IMR-90 (cell line): ENCODE measurements around the gene PAFAH1B2. TPM values are rescaled to one million over a fixed set of nuclear protein-coding genes. Genes with fewer than 3 reads are reported as not detected.

ENCODE experiments used
- ATAC-seq: fragments of 200-7000 bp; cut with Tn5 transposase; 2 replicates; pipeline ENCODE4 v1.9.1; 2020; ENCODE audit warnings: low read depth, mild to moderate bottlenecking, moderate library complexity
- BruUV-seq: library from RNA; stranded (reverse); fragments of 400-500 nt; replicated peaks from 2 replicates; lab custom pipeline; 2021; lab: Mats Ljungman, UMichigan
- CTCF ChIA-PET: fragments of 300-600 bp; formaldehyde crosslinking; extraction: SDS; loops from one replicate; lab custom pipeline; 2021; ENCODE audit warnings: antibody characterized with exemption; lab: Yijun Ruan, JAX
- POLR2A ChIA-PET: fragments of 300-600 bp; sonication (Branson Sonifier 250); formaldehyde crosslinking; loops from one replicate; lab custom pipeline; 2022; ENCODE audit warnings: antibody characterized with exemption; ENCODE audit not compliant: unreplicated experiment; lab: Charles Lee
- DNase-seq: peaks from one replicate; pipeline ENCODE4 v3.0.0; 2013
- H2AFZ ChIP-seq: replicated peaks from 2 replicates; pipeline ENCODE3; 2013; ENCODE audit warnings: low read length, mild to moderate bottlenecking; ENCODE audit not compliant: poor library complexity
- H2AK5ac ChIP-seq: 2 replicates; pipeline ENCODE4 v1.6.1; 2013; ENCODE audit warnings: low read depth, low read length, inconsistent platforms
- H2AK9ac ChIP-seq: replicated peaks from 2 replicates; pipeline ENCODE3; 2013; ENCODE audit warnings: mild to moderate bottlenecking, low read depth, low read length, moderate library complexity; ENCODE audit not compliant: poor library complexity
- H2BK120ac ChIP-seq: 2 replicates; pipeline ENCODE4 v1.6.1; 2013; ENCODE audit warnings: low read depth, low read length, inconsistent platforms
- H2BK15ac ChIP-seq: 3 replicates; pipeline ENCODE4 v1.6.1; 2013; ENCODE audit warnings: low read depth, low read length, inconsistent platforms
- H2BK20ac ChIP-seq: 2 replicates; pipeline ENCODE4 v1.6.1; 2013; ENCODE audit warnings: low read depth, mild to moderate bottlenecking, inconsistent platforms, low read length, moderate library complexity
- H2BK5ac ChIP-seq: 2 replicates; pipeline ENCODE4 v1.6.1; 2013; ENCODE audit warnings: mild to moderate bottlenecking, low read depth, low read length, inconsistent platforms; ENCODE audit not compliant: poor library complexity, severe bottlenecking
- H3K14ac ChIP-seq: replicated peaks from 2 replicates; pipeline ENCODE4 v1.6.1; 2013; ENCODE audit warnings: low read depth, low read length, inconsistent platforms
- H3K18ac ChIP-seq: 2 replicates; pipeline ENCODE4 v1.6.1; 2013; ENCODE audit warnings: low read depth, low read length, control low read depth
- H3K23ac ChIP-seq: 2 replicates; pipeline ENCODE4 v1.6.1; 2013; ENCODE audit warnings: low read depth, low read length, inconsistent platforms
- H3K27ac ChIP-seq: 2 replicates; pipeline ENCODE4 v1.5.1; 2013; ENCODE audit warnings: mild to moderate bottlenecking, control low read depth, low read length; ENCODE audit not compliant: insufficient read depth
- H3K27me3 ChIP-seq: 2 replicates; pipeline ENCODE4 v1.6.1; 2013; ENCODE audit warnings: low read length; ENCODE audit not compliant: control insufficient read depth, insufficient read depth
- H3K36me3 ChIP-seq: 2 replicates; pipeline ENCODE4 v1.6.1; 2013; ENCODE audit warnings: low read length, mixed read lengths; ENCODE audit not compliant: control insufficient read depth, insufficient read depth
- H3K4ac ChIP-seq: 2 replicates; pipeline ENCODE4 v1.6.1; 2013; ENCODE audit warnings: low read depth, low read length, inconsistent platforms
- H3K4me1 ChIP-seq: 2 replicates; pipeline ENCODE4 v1.6.1; 2013; ENCODE audit warnings: low read length, mixed read lengths; ENCODE audit not compliant: control insufficient read depth, insufficient read depth
- H3K4me2 ChIP-seq: 2 replicates; pipeline ENCODE4 v1.6.1; 2013; ENCODE audit warnings: low read depth, mild to moderate bottlenecking, control low read depth, low read length, moderate library complexity
- H3K4me3 ChIP-seq: 2 replicates; pipeline ENCODE4 v1.5.1; 2013; ENCODE audit warnings: low read depth, mild to moderate bottlenecking, control low read depth, low read length, moderate library complexity; ENCODE audit not compliant: insufficient read depth
- H3K56ac ChIP-seq: 2 replicates; pipeline ENCODE4 v1.6.1; 2013; ENCODE audit warnings: low read length, inconsistent platforms; ENCODE audit not compliant: insufficient read depth; ENCODE audit errors: extremely low read depth
- H3K79me1 ChIP-seq, 2 experiments: 2 replicates each; pipeline ENCODE4 v1.6.1; 2013; ENCODE audit warnings: low read length in 2 of 2, inconsistent platforms in 1 of 2, low read depth in 1 of 2
- H3K9ac ChIP-seq: 2 replicates; pipeline ENCODE4 v1.6.1; 2013; ENCODE audit warnings: low read depth, low read length, control low read depth
- H3K9me1 ChIP-seq: 2 replicates; pipeline ENCODE4 v1.6.1; 2013; ENCODE audit warnings: low read length, inconsistent platforms; ENCODE audit not compliant: insufficient read depth
- H3K9me3 ChIP-seq: 2 replicates; pipeline ENCODE4 v1.6.1; 2013; ENCODE audit warnings: low read length; ENCODE audit not compliant: control insufficient read depth, insufficient read depth
- H4K20me1 ChIP-seq: 2 replicates; pipeline ENCODE4 v1.6.1; 2013; ENCODE audit warnings: low read length, inconsistent platforms; ENCODE audit not compliant: insufficient read depth
- H4K5ac ChIP-seq: 2 replicates; pipeline ENCODE4 v1.6.1; 2013; ENCODE audit warnings: mild to moderate bottlenecking, low read depth, low read length, control low read depth
- H4K8ac ChIP-seq, 2 experiments: 2 replicates each; pipeline ENCODE4 v1.6.1; 2013; ENCODE audit warnings: low read depth in 2 of 2, low read length in 2 of 2, control low read depth in 1 of 2, inconsistent platforms in 1 of 2
- H4K91ac ChIP-seq: 2 replicates; pipeline ENCODE4 v1.6.1; 2013; ENCODE audit warnings: low read depth, low read length, inconsistent platforms; ENCODE audit not compliant: insufficient read depth
- BHLHE40 ChIP-seq: fragments of 150-350 bp; IDR thresholded peaks from 2 replicates; pipeline ENCODE4 v1.6.1; 2016; ENCODE audit warnings: mild to moderate bottlenecking, low read depth, low read length
- CEBPB ChIP-seq: IDR thresholded peaks from 2 replicates; pipeline ENCODE4 v1.6.1; 2012; ENCODE audit warnings: low read depth, low read length, improper control_type of control experiment
- CHD1 ChIP-seq: IDR thresholded peaks from 2 replicates; pipeline ENCODE4 v1.6.1; 2012; ENCODE audit warnings: low read depth, low read length, improper control_type of control experiment
- CTCF ChIP-seq: conservative IDR thresholded peaks from 2 replicates; pipeline ENCODE4 v1.5.1; 2012; ENCODE audit warnings: mild to moderate bottlenecking, low read depth, low read length, improper control_type of control experiment
- FOS ChIP-seq: fragments of 150-350 bp; IDR thresholded peaks from 2 replicates; pipeline ENCODE4 v1.6.1; 2016; ENCODE audit warnings: low read depth, low read length
- MAFK ChIP-seq: IDR thresholded peaks from 2 replicates; pipeline ENCODE4 v1.6.1; 2012; ENCODE audit warnings: low read depth, low read length, improper control_type of control experiment
- MAZ ChIP-seq: IDR thresholded peaks from 2 replicates; pipeline ENCODE4 v1.6.1; 2012; ENCODE audit warnings: low read depth, mild to moderate bottlenecking, low read length, improper control_type of control experiment, moderate library complexity, borderline replicate concordance
- MXI1 ChIP-seq: IDR thresholded peaks from 2 replicates; pipeline ENCODE4 v1.6.1; 2012; ENCODE audit warnings: low read depth, mild to moderate bottlenecking, low read length, moderate library complexity, borderline replicate concordance
- NFE2L2 ChIP-seq: fragments of 150-350 bp; IDR thresholded peaks from 2 replicates; pipeline ENCODE4 v1.6.1; 2016; ENCODE audit warnings: low read depth, mild to moderate bottlenecking, low read length
- RAD21 ChIP-seq: IDR thresholded peaks from 2 replicates; pipeline ENCODE4 v1.6.1; 2012; ENCODE audit warnings: low read length, improper control_type of control experiment
- RCOR1 ChIP-seq: IDR thresholded peaks from 2 replicates; pipeline ENCODE4 v1.6.1; 2012; ENCODE audit warnings: mild to moderate bottlenecking, low read length, improper control_type of control experiment; ENCODE audit not compliant: insufficient replicate concordance
- RFX5 ChIP-seq: IDR thresholded peaks from 2 replicates; pipeline ENCODE4 v1.8.0; 2012; ENCODE audit warnings: low read depth, mild to moderate bottlenecking, low read length, moderate library complexity
- SMC3 ChIP-seq: fragments of 150-350 bp; IDR thresholded peaks from 2 replicates; pipeline ENCODE4 v1.6.1; 2016; ENCODE audit warnings: low read depth, mild to moderate bottlenecking, antibody characterized with exemption, low read length, moderate library complexity
- WGBS, 2 experiments: methylation state at CpG; one replicate each; pipeline versions ENCODE4 v1.1.5 to v1.1.7; 2013; ENCODE audit warnings: missing lambda C conversion rate in 2 of 2; ENCODE audit not compliant: insufficient read length in 1 of 2; ENCODE audit errors: extremely low coverage in 2 of 2; 5-methylcytosine and 5-hydroxymethylcytosine counted together
- dilution Hi-C: fragments of 300-500 bp; cut with HindIII; formaldehyde crosslinking; loops from one replicate; pipeline ENCODE4 v1.14.3; 2018; ENCODE audit warnings: low sequenced_read_pairs; ENCODE audit not compliant: unreplicated experiment
- in situ Hi-C: fragments of 300-500 bp; cut with MboI; formaldehyde crosslinking; loops from 3 replicates; pipeline ENCODE4 v1.14.3; 2019; ENCODE audit warnings: low sequenced_read_pairs, inconsistent platforms, mixed read lengths
- intact Hi-C: fragments of 100-400 bp; cut with micrococcal nuclease; formaldehyde crosslinking; loops from 2 replicates; pipeline ENCODE4 v1.10.0; 2022
- polyA plus RNA-seq, 3 experiments: library from polyadenylated mRNA; depleted of rRNA; stranded (reverse); fragments of >200 nt; gene quantifications; 2 replicates each; pipeline ENCODE4 v1.2.3, GENCODE V29; 2012; ENCODE audit warnings: low replicate concordance in 1 of 3
- total RNA-seq: library from RNA; depleted of rRNA; stranded (reverse); fragments of >200 nt; gene quantifications from 2 replicates; pipeline ENCODE4 v1.2.3, GENCODE V29; 2012
- TF ChIP-seq, protein P1 (sequence below): fragments of 150-350 bp; IDR thresholded peaks from 2 replicates; pipeline ENCODE4 v1.6.1; 2017; ENCODE audit warnings: mild to moderate bottlenecking, antibody characterized with exemption, low read length, low read depth
- TF ChIP-seq, protein P2 (sequence below): fragments of 150-350 bp; IDR thresholded peaks from 2 replicates; pipeline ENCODE4 v1.6.1; 2016; ENCODE audit warnings: low read depth, mild to moderate bottlenecking, low read length, moderate library complexity, borderline replicate concordance

Gene PAFAH1B2
- total and polyA plus RNA-seq, 2 of the 4 experiments (the other 2 are of a cell fraction) = 29.8 to 280 TPM

DNA sequence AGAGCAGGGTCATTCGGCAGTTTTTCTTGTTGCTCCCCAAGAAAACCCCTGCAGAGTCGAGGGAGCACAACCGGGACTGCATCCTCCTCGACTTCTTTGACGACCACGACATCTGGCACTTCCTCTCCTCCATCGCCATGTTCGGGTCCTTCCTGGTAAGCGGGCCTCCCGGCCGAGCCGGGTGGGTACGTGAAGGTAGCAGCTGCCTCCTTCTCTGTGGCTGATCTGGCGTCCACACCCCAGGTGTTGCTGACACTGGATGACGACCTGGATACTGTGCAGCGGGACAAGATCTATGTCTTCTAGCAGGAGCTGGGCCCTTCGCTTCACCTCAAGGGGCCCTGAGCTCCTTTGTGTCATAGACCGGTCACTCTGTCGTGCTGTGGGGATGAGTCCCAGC is 51.7 kb downstream of the PAFAH1B2 start:
- in situ Hi-C loops (no loop called here), dilution Hi-C loops (no loop called here), intact Hi-C loops (no loop called here)
- Histone ChIP-seq H2BK120ac (no peak overlapping the region), H4K5ac (no peak overlapping the region), H3K18ac (no peak overlapping the region), H2BK20ac (no peak overlapping the region), H3K27ac (no peak overlapping the region), H3K4me2 (no peak overlapping the region), H4K20me1 (peaks cover 12% of the 10 kb centered on the region), H3K79me1 (peaks cover 10 to 23% of the 10 kb centered on the region in 2 experiments; a peak in 3 of 4 replicates), H2AK5ac (no peak overlapping the region), H3K9me3 (no peaks in the 10 kb centered on the region), H3K56ac (no peak overlapping the region), H3K9me1 (peaks cover 13% of the 10 kb centered on the region), H3K4me1 (peaks cover 13% of the 10 kb centered on the region), H3K27me3 (no peaks in the 10 kb centered on the region), H4K91ac (no peak overlapping the region), H4K8ac (no peak overlapping the region), H2BK5ac (no peak overlapping the region), H3K14ac (no peak overlapping the region), H3K4me3 (no peak overlapping the region), H2BK15ac (no peak overlapping the region), H2AK9ac (no peak overlapping the region), H3K23ac (no peak overlapping the region), H2AFZ (no peak overlapping the region), H3K36me3 (peaks cover 30% of the 10 kb centered on the region), H3K9ac (no peak overlapping the region), H3K4ac (no peak overlapping the region)
- 92% methylated on average over 15 of the region's 19 CpGs; no CpG with 5 or more reads in 1 of the 2 experiments for WGBS, 2 experiments
- TF ChIP-seq NFE2L2 (no peak), FOS (no peak), MXI1 (no peak), CEBPB (no peak), RAD21 (no peak), CTCF (no peak), BHLHE40 (no peak), MAFK (no peak), RFX5 (no peak), CHD1 (no peak), RCOR1 (no peak), MAZ (no peak), SMC3 (no peak)
- TF ChIP-seq, protein P1, sequence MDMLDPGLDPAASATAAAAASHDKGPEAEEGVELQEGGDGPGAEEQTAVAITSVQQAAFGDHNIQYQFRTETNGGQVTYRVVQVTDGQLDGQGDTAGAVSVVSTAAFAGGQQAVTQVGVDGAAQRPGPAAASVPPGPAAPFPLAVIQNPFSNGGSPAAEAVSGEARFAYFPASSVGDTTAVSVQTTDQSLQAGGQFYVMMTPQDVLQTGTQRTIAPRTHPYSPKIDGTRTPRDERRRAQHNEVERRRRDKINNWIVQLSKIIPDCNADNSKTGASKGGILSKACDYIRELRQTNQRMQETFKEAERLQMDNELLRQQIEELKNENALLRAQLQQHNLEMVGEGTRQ = no peak
- TF ChIP-seq, protein P2, sequence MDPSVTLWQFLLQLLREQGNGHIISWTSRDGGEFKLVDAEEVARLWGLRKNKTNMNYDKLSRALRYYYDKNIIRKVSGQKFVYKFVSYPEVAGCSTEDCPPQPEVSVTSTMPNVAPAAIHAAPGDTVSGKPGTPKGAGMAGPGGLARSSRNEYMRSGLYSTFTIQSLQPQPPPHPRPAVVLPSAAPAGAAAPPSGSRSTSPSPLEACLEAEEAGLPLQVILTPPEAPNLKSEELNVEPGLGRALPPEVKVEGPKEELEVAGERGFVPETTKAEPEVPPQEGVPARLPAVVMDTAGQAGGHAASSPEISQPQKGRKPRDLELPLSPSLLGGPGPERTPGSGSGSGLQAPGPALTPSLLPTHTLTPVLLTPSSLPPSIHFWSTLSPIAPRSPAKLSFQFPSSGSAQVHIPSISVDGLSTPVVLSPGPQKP = no peak
- ChIA-PET POLR2A (interaction anchor here (1.1 kb wide), 1 partner anchor 16 kb away, joined by 4 read pairs; no protein-coding TSS in a partner anchor), CTCF (no interaction called here)
- ATAC-seq (no peak), DNase-seq (no peak)
- no TSS peak for BruUV-seq
